ENCODE data around the gene LCE3D. TPM values are rescaled to one million over a fixed set of nuclear protein-coding genes. Genes with fewer than 3 reads are reported as not detected.
A peak's percentile ranks its signal among the peaks of the same experiment; 100 is the strongest.

LCE3D gene
- total RNA-seq, 1 experiment from 2014 or later: not detected

- in situ Hi-C loops (cut with HindIII; ENCODE audit: low pct_unique_long_range_greater_than_20kb, low sequenced_read_pairs): no loop called here
- no peak for DNase-seq (ENCODE audit: low read depth)
These were observed 42.8 kb downstream of the LCE3D start for GRCh38 chr1:152537496-152537895.

GRCh38 chr1:152535774-152536173 is 44.5 kb downstream of the LCE3D start:
- in situ Hi-C loops (cut with HindIII; ENCODE audit: low pct_unique_long_range_greater_than_20kb, low sequenced_read_pairs): no loop called here
- DNase-seq (ENCODE audit: low read depth): no peak

- DNase-seq (ENCODE audit: low read depth): peak; percentile 29
- in situ Hi-C loops (cut with HindIII; ENCODE audit: low pct_unique_long_range_greater_than_20kb, low sequenced_read_pairs): no loop called here
These were observed 46.9 kb downstream of the LCE3D start for GRCh38 chr1:152533327-152533938.

Other genes starting within 250 kb of the LCE3D start
- not detected in 2 replicates for gene FLG2, start 220.5 kb downstream of the LCE3D start, total RNA-seq (2014; rRNA removed; shearing (Covaris generic); ENCODE audit: low replicate concordance)
- gene CRNN, start 166.3 kb downstream of the LCE3D start, total RNA-seq (2014; rRNA removed; shearing (Covaris generic); ENCODE audit: low replicate concordance): not detected in 2 replicates
- not detected in 2 replicates for gene LCE5A, start 69.7 kb downstream of the LCE3D start, total RNA-seq (2014; rRNA removed; shearing (Covaris generic); ENCODE audit: low replicate concordance)
- not detected in 2 replicates for gene CRCT1, start 66.0 kb downstream of the LCE3D start, total RNA-seq (2014; rRNA removed; shearing (Covaris generic); ENCODE audit: low replicate concordance)
- gene LCE3E, start 13.7 kb downstream of the LCE3D start, total RNA-seq (2014; rRNA removed; shearing (Covaris generic); ENCODE audit: low replicate concordance): not detected in 2 replicates
- gene LCE3C, start 19.7 kb upstream of the LCE3D start, total RNA-seq (2014; rRNA removed; shearing (Covaris generic); ENCODE audit: low replicate concordance): not detected in 2 replicates
- not detected in 2 replicates for gene LCE3B, start 33.3 kb upstream of the LCE3D start, total RNA-seq (2014; rRNA removed; shearing (Covaris generic); ENCODE audit: low replicate concordance)
- gene LCE3A, start 42.6 kb upstream of the LCE3D start, total RNA-seq (2014; rRNA removed; shearing (Covaris generic); ENCODE audit: low replicate concordance): not detected in 2 replicates
- not detected in 2 replicates for gene LCE2D, start 82.9 kb upstream of the LCE3D start, total RNA-seq (2014; rRNA removed; shearing (Covaris generic); ENCODE audit: low replicate concordance)
- gene LCE2C, start 94.8 kb upstream of the LCE3D start, total RNA-seq (2014; rRNA removed; shearing (Covaris generic); ENCODE audit: low replicate concordance): not detected in 2 replicates
- gene LCE2B, start 105.6 kb upstream of the LCE3D start, total RNA-seq (2014; rRNA removed; shearing (Covaris generic); ENCODE audit: low replicate concordance): not detected in 2 replicates
- not detected in 2 replicates for gene LCE2A, start 117.8 kb upstream of the LCE3D start, total RNA-seq (2014; rRNA removed; shearing (Covaris generic); ENCODE audit: low replicate concordance)
- gene LCE4A, start 127.6 kb upstream of the LCE3D start, total RNA-seq (2014; rRNA removed; shearing (Covaris generic); ENCODE audit: low replicate concordance): not detected in 2 replicates
- gene KPRP, start 177.5 kb upstream of the LCE3D start, total RNA-seq (2014; rRNA removed; shearing (Covaris generic); ENCODE audit: low replicate concordance): not detected in 2 replicates
- gene LCE1F, start 194.6 kb upstream of the LCE3D start, total RNA-seq (2014; rRNA removed; shearing (Covaris generic); ENCODE audit: low replicate concordance): not detected in 2 replicates
- gene LCE1E, start 205.7 kb upstream of the LCE3D start, total RNA-seq (2014; rRNA removed; shearing (Covaris generic); ENCODE audit: low replicate concordance): not detected in 2 replicates
- not detected in 2 replicates for gene LCE1D, start 216.2 kb upstream of the LCE3D start, total RNA-seq (2014; rRNA removed; shearing (Covaris generic); ENCODE audit: low replicate concordance)
- gene LCE1C, start 226.1 kb upstream of the LCE3D start, total RNA-seq (2014; rRNA removed; shearing (Covaris generic); ENCODE audit: low replicate concordance): not detected in 2 replicates
- gene LCE1B, start 231.5 kb upstream of the LCE3D start, total RNA-seq (2014; rRNA removed; shearing (Covaris generic); ENCODE audit: low replicate concordance): not detected in 2 replicates
- not detected in 2 replicates for gene LCE1A, start 247.0 kb upstream of the LCE3D start, total RNA-seq (2014; rRNA removed; shearing (Covaris generic); ENCODE audit: low replicate concordance)

All from Caki2 (cell line).